Chondrocyte (in vitro differentiated cells): ENCODE data around the gene OR4N5. TPM values are rescaled to one million over a fixed set of nuclear protein-coding genes. Genes with fewer than 3 reads are reported as not detected.

ENCODE experiments used
- DNase-seq: peaks from one replicate; pipeline ENCODE4 v3.0.0; 2021; ENCODE audit warnings: mixed read lengths, low spot score
- H3K27ac Mint-ChIP-seq: one replicate; pipeline ENCODE4 v1.8.0; 2021; ENCODE audit warnings: mild to moderate bottlenecking, moderate library complexity, mixed read lengths; ENCODE audit not compliant: unreplicated experiment
- H3K27me3 Mint-ChIP-seq: 2 replicates; pipeline ENCODE4 v1.8.0; 2021; ENCODE audit warnings: low read depth, mixed read lengths
- H3K36me3 Mint-ChIP-seq: 2 replicates; pipeline ENCODE4 v1.8.0; 2021; ENCODE audit warnings: low read depth, mixed read lengths
- H3K4me1 Mint-ChIP-seq: 2 replicates; pipeline ENCODE4 v1.8.0; 2021; ENCODE audit warnings: low read depth, mild to moderate bottlenecking, mixed read lengths
- H3K4me3 Mint-ChIP-seq: one replicate; pipeline ENCODE4 v1.8.0; 2021; ENCODE audit warnings: mild to moderate bottlenecking, moderate library complexity, mixed read lengths; ENCODE audit not compliant: unreplicated experiment
- H3K9me3 Mint-ChIP-seq: 2 replicates; pipeline ENCODE4 v1.8.0; 2021; ENCODE audit warnings: low read depth, mixed read lengths
- total RNA-seq: library from RNA; stranded (reverse); gene quantifications from 3 replicates; pipeline ENCODE4 v1.2.1, GENCODE V29; 2021
- TF ChIP-seq, protein P1 (sequence below): fragments of 200-600 bp; sonication (generic); IDR thresholded peaks from 2 replicates; pipeline ENCODE4 v1.5.0; 2021; ENCODE audit warnings: antibody characterized with exemption, mild to moderate bottlenecking, moderate library complexity

Gene OR4N5
- total RNA-seq, 1 donor from 2014 or later, result not detected

DNA sequence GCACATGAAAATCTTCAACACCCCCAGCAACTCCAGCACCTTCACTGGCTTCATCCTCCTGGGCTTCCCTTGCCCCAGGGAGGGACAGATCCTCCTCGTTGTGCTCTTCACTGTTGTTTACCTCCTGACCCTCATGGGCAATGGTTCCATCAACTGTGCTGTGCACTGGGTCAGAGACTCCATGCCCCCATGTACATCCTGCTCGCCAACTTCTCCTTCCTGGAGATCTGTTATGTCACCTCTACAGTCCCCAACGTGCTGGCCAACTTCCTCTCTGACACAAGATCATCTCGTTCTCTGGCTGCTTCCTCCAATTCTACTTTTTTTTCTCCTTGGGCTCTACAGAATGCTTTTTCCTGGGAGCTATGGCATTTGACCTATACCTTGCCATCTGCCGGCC is 40.6 kb downstream of the OR4N5 start:
- Mint-ChIP-seq H3K27ac (no peak overlapping the region), H3K9me3 (peaks cover 28% of the 10 kb centered on the region), H3K36me3 (no peaks in the 10 kb centered on the region), H3K27me3 (no peaks in the 10 kb centered on the region), H3K4me1 (no peaks in the 10 kb centered on the region), H3K4me3 (no peak overlapping the region)
- TF ChIP-seq, protein P1, sequence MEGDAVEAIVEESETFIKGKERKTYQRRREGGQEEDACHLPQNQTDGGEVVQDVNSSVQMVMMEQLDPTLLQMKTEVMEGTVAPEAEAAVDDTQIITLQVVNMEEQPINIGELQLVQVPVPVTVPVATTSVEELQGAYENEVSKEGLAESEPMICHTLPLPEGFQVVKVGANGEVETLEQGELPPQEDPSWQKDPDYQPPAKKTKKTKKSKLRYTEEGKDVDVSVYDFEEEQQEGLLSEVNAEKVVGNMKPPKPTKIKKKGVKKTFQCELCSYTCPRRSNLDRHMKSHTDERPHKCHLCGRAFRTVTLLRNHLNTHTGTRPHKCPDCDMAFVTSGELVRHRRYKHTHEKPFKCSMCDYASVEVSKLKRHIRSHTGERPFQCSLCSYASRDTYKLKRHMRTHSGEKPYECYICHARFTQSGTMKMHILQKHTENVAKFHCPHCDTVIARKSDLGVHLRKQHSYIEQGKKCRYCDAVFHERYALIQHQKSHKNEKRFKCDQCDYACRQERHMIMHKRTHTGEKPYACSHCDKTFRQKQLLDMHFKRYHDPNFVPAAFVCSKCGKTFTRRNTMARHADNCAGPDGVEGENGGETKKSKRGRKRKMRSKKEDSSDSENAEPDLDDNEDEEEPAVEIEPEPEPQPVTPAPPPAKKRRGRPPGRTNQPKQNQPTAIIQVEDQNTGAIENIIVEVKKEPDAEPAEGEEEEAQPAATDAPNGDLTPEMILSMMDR, result no peak
- no peak for DNase-seq

DNA sequence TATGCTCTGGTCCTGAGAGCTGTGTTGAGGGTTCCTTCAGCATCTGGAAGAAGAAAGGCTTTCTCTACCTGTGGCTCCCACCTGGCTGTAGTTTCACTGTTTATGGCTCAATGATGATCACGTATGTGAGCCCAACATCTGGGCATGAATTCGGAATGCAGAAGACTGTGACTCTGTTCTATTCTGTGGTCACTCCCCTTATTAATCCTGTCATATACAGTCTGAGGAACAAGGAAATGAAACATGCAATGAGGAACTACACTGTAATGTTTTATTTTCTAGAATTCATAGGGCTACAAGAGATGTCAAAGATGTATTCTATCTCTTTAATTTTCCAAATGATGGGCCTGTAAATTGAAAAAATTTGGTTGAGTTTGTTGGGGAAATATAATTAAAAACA is 41.3 kb downstream of the OR4N5 start:
- H3K36me3 Mint-ChIP-seq, result no peaks in the 10 kb centered on the region
- DNase-seq, result no peak
- no peak overlapping the region for H3K27ac Mint-ChIP-seq
- H3K4me1 Mint-ChIP-seq, result no peaks in the 10 kb centered on the region
- no peaks in the 10 kb centered on the region for H3K27me3 Mint-ChIP-seq
- H3K4me3 Mint-ChIP-seq, result no peak overlapping the region
- TF ChIP-seq, protein P1, result no peak
- peaks cover 27% of the 10 kb centered on the region for H3K9me3 Mint-ChIP-seq

GRCh38 chr14:20180486-20180885 is 41.9 kb downstream of the OR4N5 start:
- Mint-ChIP-seq H3K27ac (no peak overlapping the region), H3K27me3 (no peaks in the 10 kb centered on the region), H3K4me1 (no peaks in the 10 kb centered on the region), H3K36me3 (no peaks in the 10 kb centered on the region), H3K4me3 (no peak overlapping the region), H3K9me3 (peaks cover 26% of the 10 kb centered on the region)
- TF ChIP-seq, protein P1, result no peak
- no peak for DNase-seq

GRCh38 chr14:20184181-20184580 is 45.6 kb downstream of the OR4N5 start:
- TF ChIP-seq, protein P1, result no peak
- H3K4me3 Mint-ChIP-seq, result no peak overlapping the region
- H3K27me3 Mint-ChIP-seq, result no peaks in the 10 kb centered on the region
- DNase-seq, result no peak
- H3K36me3 Mint-ChIP-seq, result no peaks in the 10 kb centered on the region
- no peak overlapping the region for H3K27ac Mint-ChIP-seq
- H3K9me3 Mint-ChIP-seq, result peaks cover 19% of the 10 kb centered on the region
- H3K4me1 Mint-ChIP-seq, result no peaks in the 10 kb centered on the region

GRCh38 chr14:20190596-20190995 is 52.0 kb downstream of the OR4N5 start, which contains the start of gene OR11G2:
OR11G2 (plus strand) TSS chr14:20190896; CDS start chr14:20197438, 6,542 bp downstream.
- Mint-ChIP-seq H3K36me3 (no peaks in the 10 kb centered on the region), H3K9me3 (peaks cover 10% of the 10 kb centered on the region), H3K4me1 (no peaks in the 10 kb centered on the region), H3K27me3 (no peaks in the 10 kb centered on the region), H3K4me3 (no peak within 1 kb of the TSS), H3K27ac (no peak within 1 kb of the TSS)
- no peak for DNase-seq
- TF ChIP-seq, protein P1, result no peak
